ENCODE measurements around the gene RAD21L1.
A peak's percentile ranks its signal among the peaks of the same experiment; 100 is the strongest.

Gene RAD21L1

DNA sequence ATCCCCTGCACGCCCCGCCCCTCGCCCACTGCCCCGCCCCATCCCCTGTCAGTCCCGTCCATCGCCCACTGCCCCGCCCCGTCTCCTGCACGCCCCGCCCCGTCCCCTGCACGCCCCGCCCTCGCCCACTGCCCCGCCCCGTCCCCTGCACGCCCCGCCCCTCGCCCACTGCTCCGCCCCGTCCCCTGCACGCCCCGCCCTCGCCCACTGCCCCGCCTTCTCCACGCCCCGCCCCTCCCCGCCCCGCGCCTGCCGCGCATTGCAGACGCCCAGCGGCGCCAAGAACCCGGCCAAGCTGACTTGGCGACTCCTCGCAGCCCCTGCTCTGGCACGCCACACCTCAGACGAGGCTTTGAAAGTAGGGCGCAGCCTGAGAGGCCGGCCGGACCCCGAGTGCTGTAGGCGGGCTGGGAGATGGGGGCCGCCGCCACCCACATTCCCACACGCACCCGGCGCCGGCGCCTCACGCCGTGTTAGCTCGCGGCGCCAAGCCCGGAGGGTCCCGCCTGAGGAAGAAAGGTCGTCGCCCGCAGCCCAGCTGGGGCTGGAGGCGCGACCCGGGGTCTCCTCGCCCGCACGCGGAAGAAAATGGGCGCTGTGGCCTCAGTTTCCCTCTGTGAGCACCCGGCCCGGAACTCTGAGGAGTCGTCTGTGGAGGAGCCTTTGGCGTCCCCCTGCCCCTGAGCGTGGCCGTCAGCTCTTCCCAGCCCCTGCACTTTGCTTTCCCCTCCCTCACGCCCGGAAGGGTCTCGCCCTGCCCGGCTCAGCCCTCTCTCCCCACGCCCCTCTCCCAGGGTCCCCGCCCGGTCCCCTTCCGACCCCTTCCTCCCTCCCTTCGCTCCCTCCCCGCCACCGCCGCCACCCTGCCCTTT lies at the start of gene RAD21L1:
Gene RAD21L1, plus strand, starts transcription at position 262 of the 872 bp plus-strand sequence. CDS start 2,410 bp downstream, outside the sequence.
- DNase-seq (ENCODE audit: low read depth in 2 of 2): peak; percentile 78 to 88

DNA sequence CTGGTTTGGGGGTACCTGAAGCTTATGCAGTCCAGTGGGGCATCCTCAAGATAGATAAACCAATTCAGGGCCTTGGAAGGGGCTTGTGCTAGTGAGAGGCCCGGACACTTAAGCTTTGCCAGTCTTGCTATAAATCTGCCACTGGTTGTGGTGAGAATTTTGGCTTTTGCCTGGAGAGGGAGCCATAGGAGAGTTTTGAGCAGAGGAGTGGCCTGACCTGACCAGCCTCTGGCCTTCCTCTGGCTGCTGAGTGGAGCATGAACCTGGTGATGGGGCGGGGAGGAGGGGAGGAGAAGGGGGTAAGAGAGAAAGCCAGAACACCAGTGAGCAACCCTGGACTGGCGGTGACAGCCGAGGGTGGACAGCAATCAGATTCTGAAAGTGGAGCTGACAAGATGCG lies 48.2 kb upstream of the RAD21L1 start:
- no peak for DNase-seq (ENCODE audit: low read depth in 2 of 2)

DNA sequence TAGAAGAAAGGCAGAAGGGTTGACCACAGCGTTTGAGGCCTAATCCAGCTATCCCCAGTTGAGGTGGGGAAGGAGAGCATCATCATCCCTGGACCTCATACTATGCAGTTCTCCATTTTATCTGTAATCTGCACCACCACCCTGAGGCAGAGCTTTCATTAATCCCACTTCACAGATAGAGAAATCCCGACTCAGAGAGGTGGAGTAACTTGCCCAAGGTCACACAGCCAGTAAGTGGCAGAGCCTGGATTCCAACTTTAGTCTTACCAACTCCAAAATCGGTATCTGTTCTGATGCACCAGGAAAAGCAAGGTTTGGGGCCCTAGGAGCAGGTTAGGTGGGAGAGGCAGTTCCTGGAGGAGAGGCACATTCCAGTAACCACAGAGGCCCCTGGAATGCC lies 47.7 kb upstream of the RAD21L1 start:
- DNase-seq (ENCODE audit: low read depth in 2 of 2): no peak

DNA sequence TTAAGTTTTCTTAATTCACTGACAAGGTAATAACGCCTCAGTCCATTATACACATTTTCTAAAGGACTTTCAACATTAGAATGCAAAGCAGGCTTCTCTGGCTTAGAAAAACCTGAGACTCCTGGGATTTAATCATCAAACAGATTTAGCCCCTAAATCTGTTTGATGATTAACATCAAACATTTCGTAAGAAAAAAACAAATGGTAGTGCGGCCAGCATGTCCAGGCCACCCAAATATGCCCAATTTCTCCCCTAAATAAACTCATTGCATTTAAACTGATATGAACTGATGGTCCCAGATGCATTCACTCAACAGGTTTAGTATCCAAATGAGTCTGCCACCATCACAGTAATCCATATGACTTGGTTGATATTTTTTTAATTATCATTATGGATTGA lies 47.2 kb upstream of the RAD21L1 start:
- no peak for DNase-seq (ENCODE audit: low read depth in 2 of 2)

DNA sequence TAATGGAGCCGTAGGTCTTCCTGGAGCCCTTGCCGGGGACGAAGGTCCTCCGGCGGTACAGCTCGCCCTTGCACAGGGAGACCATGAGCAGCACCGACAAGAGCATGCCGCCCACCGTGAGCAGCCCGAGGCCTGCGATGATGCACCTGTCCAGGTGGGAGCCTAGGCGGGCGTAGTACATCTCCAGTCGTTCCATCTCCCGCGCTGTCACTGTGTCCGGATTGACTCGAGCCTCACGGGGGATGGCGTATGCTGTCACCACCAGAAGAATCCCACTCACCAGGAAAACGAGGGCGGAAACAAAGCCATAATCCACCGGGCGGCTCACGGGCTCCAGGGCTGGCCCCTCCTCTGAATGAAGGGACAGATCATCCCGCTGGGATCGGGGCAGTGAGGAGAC lies 44.9 kb upstream of the RAD21L1 start:
- no peak for DNase-seq (ENCODE audit: low read depth in 2 of 2)

DNA sequence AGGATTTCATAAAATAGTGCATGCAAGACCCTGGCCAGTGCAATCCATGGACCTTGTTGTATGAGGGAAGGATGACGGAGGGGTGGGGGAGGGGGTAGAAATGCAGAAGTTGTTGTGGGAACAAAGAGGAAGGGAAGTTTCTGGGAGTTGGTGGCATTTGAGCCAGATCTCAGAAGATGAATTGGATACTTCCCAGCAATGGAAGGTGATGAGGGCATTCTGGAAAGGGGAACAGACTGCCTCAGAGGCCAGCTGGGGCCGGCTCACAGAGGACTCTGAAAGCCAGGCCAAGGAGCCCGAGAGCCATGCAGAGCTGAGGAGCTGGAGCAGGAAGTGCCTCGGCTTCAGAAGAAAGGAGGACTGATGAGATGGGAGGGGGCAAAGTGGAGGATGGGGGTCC lies 43.7 kb upstream of the RAD21L1 start:
- no peak for DNase-seq (ENCODE audit: low read depth in 2 of 2)

DNA sequence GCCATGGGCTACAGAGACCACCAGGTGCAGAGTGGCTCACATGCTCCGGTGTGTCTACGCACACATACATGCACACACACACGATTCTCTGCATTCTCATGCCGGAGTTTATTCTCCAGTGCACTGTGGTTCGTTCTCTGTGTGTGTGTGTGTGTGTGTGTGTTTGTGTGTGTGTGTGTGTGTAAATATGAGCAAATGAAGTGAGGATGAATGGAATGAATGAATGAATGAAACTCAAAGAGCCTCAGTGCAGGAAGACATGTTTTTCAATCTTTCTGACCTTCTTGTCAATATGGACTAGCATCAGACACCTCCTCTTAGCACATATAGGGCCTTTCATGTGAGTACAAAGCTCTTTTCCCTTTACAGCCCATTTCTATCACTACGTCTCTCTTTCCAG lies 42.7 kb upstream of the RAD21L1 start:
- no peak for DNase-seq (ENCODE audit: low read depth in 2 of 2)

DNA sequence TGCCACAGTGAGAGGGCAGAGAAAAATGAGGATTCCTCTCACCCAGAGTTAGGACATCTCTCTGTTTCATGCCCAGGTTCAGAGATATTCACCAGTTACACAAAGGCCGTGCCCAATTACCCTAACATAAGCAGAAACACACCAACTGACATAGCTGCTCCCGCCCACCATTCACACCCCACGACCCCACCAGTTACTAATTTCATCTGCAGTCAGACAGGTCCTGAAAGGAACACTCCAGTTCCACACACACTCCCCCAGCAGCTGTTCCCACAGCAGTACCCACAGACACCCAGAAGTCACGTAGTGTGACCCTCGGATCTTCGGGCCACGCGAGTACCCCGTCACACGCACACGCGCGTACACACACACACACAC lies 41.6 kb upstream of the RAD21L1 start:
- no peak for DNase-seq (ENCODE audit: low read depth in 2 of 2)

DNA sequence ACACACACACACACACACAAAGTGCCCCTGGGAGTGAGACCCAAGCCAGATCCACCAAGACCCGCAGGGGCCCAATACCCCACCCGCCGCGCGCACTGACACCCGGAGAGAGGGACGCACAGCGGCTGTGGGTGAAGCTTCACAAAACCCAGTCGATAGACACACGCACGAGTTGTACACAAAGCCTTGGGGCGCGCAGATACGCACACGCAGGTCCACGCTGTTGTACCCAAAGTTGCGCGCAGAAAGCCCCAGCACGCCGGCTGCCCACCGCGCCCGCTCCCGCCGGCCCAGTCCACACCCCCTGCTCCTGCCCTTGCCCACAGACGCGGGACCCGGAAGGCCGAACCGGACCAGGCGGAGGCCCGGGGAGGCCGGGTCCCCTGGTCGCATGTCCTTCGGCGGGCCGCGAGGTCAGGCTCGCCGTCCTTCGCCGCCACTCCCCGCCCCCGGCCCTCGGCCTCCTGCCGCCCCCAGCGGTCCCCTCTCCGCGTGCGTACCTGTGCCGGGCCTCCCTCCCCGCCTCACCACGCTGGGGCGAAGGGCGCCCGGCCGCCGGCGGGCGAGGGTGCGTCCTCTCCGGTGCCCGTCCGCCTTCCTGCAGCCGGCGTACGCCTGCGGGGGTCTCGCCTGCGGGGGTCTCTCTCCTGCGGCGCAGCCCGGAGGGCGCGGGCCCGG lies 41.1 kb upstream of the RAD21L1 start, which contains the start of gene TMEM74B:
Gene TMEM74B, minus strand, starts transcription at position 344 of the 678 bp plus-strand sequence. CDS start 1,180 bp downstream, outside the sequence.
- no peak for DNase-seq (ENCODE audit: low read depth in 2 of 2)

DNA sequence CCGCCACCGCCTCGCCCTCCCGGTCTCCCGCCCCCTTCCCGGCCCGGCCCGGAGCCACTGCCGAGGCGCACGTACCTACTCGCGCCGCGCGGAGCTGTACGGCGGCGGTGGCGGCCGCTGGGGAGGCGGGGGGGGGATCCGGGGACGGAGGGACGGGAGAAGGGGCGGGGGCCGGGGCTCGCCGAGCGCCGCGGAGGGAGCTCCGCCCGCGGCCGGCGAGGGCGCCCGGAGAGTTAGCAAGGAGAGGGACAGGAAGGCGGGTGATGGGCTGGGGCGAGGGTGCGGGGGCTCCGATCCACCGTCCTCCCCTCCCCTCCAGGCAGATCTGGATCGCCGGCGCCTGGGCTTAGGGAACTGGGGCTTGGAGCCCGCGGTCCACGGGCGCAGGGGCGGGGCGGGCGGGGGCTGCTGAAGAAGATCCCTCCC lies 40.5 kb upstream of the RAD21L1 start:
- DNase-seq (ENCODE audit: low read depth in 2 of 2): no peak

DNA sequence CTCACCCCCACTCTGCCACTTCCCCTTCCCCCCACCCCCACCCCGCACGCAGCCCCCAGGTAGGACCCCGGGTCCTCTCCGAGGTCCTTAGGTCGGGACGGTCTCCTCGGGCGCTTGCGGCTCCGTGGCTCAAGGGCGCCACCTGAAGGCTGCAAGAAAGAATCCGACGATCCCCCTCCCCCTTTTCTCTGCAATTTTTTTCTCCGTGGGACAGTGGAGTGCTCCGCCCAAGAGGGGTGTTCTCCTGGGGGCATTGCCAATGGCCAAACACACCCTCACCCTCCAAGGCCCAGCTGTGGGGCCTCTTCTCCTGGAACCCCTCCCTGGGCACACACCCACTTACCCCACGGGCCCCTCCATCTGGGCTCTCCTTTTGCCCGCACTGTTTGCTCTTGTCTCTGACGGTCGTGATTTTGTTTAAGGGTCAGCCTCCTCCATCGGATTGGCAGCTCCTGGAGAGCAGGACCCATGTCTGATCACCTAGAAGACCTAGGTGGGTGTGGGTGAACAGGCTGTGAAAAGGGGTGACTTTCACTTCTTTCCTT lies 40.0 kb upstream of the RAD21L1 start:
- DNase-seq (ENCODE audit: low read depth in 2 of 2): peak in 1 of 2 donors; percentile 42

DNA sequence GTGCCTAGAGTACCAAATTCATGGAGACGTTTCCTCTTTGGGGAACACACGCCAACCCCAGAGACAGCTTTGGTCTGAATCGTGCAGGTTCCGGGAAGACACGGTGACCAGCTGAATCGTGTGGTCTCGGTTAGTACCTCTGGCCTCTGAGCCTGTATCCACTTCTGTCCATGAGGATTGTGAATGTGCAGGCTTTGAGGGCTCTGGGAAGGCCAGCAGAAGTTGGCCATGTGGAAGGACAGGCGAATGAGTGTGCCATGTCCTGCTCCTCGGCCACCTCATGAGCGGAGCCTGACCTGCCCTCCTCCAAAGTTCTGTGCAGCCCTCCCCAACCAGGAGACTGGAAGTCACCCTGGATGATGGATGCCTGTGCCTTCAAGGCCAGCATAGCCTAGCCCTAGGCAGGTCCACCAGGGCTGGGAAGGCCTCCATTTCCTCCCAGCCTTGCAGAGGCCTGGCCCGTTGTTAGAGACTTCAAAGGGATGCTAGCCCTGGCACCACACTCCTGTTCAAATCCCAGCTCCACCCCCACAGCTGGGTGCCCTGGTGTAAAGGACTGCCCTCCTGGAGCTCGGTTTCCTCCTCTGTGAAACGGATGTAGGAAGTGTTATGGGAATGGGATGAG lies 39.4 kb upstream of the RAD21L1 start:
- no peak for DNase-seq (ENCODE audit: low read depth in 2 of 2)

DNA sequence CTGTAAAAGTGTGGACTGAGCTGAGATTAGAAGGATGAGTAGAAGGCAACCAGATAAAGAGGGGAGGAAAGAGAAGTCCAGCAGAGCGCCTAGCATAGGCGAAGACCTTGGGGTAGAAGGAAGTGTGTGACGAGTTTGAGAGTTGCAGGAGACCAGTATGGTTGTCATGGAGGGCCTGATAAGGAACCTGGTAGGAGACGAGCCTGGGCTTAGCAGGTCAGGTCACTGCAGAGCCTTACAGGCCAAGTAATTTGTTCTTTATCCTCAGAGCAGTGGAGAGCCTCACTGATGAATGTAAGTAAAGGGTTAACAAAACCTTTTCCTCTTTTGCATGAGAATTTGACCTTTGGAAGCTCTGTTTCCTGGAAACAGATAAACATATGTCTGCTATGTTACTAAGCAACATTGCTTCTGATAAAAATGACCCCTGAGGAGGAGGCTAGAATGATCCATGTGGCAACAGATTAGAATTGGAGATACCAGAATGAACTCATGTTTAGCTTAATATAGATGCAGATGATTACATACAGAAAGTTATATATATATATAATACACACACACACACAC lies 38.2 kb upstream of the RAD21L1 start:
- no peak for DNase-seq (ENCODE audit: low read depth in 2 of 2)

DNA sequence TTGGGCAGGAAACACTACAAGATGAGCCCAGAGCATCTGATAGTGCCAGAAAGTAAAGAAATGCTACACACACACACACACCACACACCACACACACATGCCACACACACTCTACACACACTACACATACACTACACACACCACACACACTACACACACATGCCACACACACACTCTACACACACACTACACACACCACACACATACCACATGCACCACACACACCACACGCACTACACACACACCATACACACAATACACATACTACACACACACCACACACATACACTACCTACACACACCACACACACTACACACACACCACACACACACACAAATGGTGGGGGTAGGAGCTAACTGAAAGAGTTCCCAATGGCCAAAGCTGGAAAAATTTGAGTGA lies 37.5 kb upstream of the RAD21L1 start:
- DNase-seq (ENCODE audit: low read depth in 2 of 2): no peak

DNA sequence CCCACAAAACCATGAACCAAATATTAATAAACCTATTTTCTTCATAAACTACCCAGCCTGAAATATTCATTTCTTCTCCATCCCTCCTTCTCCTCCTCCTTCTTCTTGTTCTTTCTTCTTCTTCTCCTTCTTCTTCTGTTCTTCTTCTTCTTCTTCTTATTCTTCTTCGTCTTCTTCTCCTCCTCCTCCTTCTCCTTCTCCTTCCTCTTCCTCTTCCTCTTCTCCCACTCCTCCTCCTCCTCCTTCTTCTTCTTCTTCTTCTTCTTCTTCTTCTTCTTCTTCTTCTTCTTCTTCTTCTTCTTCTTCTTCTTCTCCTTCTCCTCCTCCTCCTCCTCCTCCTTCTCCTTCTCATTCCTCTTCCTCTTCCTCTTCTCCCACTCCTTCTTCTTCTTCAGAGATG lies 36.0 kb upstream of the RAD21L1 start:
- no peak for DNase-seq (ENCODE audit: low read depth in 2 of 2)

DNA sequence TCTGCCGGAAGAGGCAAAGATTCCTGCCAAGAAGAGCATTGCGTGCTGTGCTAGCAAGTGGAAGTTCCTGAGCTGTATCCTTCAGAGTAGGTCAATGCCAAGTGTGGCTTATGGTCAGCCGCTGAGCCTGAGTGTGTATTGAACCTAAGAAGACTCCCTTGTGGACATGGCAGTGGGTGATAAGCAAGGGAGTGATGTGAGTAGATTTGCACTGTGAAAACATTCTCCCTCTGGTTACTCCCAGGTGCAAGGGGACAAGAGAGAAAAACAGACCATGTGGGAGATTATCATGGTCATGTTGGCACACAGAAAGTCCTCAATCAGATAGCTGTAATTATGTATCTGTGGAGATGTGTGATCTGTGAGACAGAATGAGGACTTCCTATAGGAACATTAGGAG lies 35.0 kb upstream of the RAD21L1 start:
- DNase-seq (ENCODE audit: low read depth in 2 of 2): no peak

DNA sequence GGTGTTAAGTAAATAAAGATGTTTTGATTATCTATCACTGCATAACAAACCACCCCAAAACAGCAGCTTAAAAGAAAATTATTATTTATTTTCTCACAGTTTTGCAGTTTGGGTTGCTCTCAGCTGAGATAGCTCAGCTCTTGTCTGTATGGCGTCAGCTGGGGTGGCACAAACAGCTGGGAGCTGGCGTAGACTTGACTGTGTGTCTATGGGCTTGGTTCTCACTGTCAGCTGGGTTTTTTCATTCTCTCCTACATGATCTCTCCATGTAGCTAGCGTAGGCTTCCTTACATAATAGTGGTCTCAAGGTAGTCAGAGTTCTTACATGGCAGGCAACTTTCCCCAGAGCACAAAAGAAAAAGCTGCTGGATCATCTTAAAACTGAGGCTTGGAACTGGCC lies 34.5 kb upstream of the RAD21L1 start:
- no peak for DNase-seq (ENCODE audit: low read depth in 2 of 2)

DNA sequence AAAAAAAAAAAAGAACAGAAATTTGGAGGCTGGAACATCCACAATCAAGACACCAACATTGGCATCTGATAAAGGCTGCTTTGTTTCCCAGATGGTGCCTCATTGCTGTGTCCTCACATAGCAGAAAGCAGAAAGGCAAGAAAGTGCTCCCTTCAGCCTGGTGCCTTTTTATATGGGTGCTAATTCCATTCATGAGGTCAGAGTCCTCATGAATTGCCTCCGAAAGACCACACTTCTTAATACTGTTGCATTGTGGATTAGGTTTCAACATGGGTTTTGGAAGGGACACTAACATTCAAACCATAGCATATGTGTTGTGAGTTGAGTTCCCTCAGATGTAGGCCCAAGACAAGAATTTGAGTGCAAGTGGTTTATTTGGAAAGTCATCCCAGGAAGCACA lies 30.6 kb upstream of the RAD21L1 start:
- DNase-seq (ENCODE audit: low read depth in 2 of 2): no peak

DNA sequence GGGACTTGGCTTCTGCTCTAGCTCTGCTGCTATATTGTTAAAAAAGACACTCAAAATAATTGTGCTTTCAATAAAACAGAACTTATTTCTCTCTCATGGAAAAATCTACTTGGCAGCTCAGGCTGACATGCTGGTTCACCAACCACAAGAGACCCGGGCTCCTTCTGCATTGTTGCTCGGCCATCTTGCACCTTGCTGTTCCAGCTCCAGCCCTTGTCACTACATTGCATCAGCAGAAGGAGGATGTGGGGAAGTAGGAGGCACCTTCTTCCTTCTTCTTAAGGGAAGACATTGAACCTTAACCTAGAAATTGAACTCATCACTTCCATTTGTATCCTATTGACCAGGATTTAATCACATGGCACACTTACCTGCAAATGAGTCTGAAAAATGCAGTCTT lies 29.2 kb upstream of the RAD21L1 start:
- DNase-seq (ENCODE audit: low read depth in 2 of 2): no peak

DNA sequence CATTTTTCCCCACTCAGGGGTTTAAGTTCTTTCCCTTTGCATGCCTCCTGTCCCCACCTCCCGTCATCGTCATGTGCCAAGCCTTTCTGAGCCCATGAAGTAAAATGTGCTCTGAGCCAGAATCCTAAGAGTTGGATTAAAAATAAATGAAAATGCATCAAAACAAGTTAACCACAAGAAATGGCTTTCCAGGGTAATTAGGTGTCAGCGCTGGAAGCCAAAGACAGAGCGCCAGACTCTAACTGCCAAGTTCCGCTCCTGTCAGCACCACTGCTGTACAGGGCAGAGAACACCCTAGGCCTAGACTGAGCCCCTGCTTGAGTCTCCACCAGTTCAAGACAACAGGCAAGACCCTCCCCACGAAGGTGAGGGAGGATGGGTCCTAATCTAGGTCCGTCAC lies 28.0 kb upstream of the RAD21L1 start:
- no peak for DNase-seq (ENCODE audit: low read depth in 2 of 2)

DNA sequence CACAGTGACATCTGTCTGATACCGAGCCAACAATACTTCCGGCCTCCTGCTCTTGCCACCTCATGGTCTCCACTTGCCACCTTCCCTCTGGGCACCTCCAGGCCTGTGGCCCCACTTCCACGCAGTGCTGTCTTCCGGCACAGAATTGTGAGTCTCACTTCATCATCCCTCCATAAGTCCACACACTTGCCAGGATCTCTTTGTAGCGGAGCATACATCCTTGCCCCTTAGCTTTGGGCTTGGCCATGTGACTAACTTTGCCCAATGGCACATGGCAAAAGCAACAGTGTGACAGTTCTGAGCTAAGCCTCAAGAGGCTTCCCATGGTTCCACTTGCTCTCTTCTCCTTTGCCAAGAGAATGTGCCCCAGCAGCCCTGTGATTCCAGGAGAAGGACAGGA lies 27.1 kb upstream of the RAD21L1 start:
- no peak for DNase-seq (ENCODE audit: low read depth in 2 of 2)

Data from stimulated activated CD4-positive, alpha-beta T cell treated with anti-CD3 and anti-CD28 coated beads, Interleukin-1b, Interleukin-23, amount 100 ng/mL, for 4 hours (primary cell).